NCI-H2029 treated with DMSO at 0.1 percent for 48 hours (cell line): Measurements from ENCODE around the gene ENDOG.

Experiments used
- DNase-seq: peaks from one replicate; lab custom pipeline; 2025; lab: John Stamatoyannopoulos, UW

Gene ENDOG

DNA sequence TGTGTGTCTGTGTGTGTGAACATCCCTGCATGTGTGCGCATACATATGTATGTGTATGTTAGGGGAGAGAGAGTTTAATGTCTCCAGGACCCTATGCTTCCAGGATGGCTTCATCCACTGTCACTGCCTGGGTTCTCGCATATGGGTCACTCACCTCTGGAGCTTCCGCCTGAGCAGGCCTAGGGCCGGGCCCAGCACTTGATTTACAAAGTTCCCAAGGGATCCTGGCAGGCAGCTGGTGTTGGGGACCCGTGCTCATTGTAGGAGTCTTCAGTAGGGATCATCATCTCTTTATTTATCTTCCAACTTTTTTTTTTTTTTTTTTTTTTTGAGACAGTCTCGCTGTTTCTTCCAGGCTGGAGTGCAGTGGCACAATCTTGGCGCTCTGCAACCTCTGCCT lies 18.2 kb upstream of the ENDOG start:
- no peak for DNase-seq

DNA sequence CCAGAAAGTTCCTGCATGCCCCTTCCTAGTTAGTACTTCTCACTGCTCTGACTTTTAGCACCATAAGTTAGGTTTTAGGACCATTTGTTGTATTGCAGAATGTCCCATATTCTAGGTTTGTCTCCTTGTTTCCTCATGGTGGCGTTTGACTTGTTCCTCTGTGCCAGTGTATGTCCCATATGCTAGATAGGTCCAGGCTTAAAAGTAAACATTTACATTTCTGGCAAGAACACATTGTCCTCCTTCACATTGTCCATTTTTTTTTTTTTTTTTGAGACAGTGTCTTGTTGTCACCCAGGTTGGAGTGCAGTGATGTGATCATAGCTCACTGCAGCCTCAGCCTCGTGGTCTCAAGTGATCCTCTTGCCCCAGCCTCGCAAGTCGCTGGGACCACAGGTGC lies 15.8 kb upstream of the ENDOG start:
- DNase-seq: no peak

DNA sequence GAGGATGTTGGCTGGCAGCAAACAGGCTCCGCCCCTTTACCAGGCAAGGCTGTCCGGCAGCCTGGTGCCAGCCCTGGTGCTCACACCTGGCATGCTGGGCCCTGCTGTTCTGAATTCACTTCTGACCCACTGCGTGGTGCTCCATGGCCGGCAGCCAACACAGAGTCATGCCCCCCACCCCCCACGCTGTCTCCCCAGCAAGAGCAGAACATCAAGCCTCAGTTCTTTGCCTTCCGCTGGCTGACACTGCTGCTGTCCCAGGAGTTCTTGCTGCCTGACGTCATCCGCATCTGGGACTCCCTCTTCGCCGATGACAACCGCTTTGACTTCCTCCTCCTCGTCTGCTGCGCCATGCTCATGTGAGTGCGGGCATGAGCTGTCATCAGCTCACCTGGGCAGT lies 12.6 kb upstream of the ENDOG start:
- DNase-seq: no peak

DNA sequence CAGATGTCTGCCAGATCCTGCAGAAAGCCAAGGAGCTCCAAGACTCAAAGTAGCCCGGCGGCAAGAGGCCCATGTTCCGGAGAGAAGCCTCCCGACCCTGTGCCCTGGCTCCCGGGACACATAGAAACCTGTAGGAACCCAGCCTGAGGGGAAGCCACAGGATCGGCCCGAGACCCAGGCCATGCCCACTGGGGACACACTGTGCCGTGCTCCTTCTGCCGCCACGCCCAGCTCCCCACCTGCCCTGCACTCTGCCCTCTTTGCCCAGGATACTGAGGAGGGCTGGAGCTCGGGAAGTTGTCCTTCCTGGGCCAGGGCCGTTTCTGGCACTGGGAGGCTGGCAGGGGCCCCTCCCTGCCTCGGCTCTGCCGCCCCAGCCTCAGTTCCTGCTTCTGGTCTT lies 10.5 kb upstream of the ENDOG start:
- DNase-seq: no peak

DNA sequence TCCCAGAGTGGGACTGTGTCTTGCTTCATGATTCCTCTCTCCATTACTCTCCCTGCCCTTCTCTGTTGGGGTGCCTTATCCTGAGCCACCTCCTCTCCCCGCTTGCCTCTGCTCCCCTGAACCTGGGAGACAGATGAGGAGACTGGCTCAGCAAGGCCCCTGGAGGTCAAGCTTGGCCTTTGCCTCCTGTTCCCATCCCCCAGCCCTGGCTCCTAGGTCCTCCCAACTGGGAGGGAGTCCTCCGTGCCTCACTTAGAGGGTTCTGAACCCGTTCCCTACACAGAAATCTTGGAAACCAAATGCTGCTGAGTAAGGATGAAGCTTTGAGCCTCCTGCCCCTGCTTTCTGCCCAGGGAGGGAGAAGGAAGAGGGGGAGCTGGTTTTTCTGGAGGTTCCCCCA lies 9.8 kb upstream of the ENDOG start:
- no peak for DNase-seq

DNA sequence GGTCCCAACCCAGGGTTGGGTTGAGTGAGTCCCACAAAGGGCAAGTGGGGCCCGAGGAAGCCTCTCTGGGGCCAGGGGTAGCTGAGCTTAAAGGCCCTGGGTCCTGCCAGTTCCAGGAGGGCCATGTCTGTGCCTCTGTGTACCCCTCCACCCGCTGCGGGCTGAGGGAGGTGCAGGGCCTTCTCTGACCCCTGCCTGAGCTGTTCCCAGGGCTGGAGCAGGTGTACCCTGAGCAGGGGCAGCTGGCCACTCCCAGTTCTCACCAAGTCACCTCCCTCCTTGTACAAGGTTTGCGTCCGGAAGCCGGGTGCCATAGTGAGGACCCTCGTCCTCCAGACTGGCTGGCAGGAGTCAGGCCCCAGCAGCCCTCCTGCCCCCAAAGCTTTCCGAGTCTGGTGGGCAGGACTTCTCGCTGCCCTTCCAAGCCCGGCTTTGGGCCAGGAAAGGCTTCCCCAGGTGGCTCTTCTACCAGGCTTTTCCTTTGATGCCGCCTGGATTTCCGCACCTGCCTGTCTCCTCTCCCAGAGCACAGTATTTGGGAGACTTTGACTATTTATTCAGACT lies 9.2 kb upstream of the ENDOG start:
- DNase-seq: no peak

DNA sequence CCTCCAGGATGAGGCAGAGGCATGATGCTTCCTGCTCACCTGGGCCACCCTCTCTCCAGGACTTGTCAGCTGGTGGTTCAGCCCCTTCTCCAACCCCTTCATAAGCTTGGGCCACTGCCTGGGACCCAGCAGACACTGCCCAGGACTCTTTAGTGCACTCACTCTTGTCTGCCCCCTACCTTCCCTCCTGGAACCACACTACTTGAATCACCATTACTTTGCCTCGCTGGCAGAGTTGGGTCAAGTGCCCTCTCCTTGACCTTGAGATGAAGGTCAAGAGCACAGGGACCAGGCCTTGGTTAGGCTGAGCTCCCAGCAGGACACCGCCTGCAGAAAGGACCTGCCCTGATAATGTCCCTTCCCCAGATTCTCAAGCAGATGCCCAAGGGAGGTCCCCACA lies 8.5 kb upstream of the ENDOG start:
- no peak for DNase-seq

DNA sequence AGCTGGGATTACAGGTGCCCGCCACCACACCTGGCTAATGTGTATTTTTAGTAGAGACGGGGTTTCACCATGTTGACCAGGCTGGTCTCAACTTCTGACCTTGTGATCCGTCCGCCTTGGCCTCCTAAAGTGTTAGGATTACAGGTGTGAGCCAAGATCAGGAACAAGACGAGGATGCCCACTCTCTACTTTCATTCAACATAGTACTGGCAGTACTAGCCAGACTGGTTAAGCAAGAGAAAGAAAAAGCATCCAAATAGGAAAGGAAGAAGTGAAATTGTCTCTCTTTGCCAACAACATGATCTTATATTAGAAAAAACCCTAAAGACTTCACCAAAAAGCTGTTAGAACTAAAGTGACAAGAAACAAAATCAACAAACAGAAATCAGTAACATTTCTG lies 7.4 kb upstream of the ENDOG start:
- DNase-seq: no peak

DNA sequence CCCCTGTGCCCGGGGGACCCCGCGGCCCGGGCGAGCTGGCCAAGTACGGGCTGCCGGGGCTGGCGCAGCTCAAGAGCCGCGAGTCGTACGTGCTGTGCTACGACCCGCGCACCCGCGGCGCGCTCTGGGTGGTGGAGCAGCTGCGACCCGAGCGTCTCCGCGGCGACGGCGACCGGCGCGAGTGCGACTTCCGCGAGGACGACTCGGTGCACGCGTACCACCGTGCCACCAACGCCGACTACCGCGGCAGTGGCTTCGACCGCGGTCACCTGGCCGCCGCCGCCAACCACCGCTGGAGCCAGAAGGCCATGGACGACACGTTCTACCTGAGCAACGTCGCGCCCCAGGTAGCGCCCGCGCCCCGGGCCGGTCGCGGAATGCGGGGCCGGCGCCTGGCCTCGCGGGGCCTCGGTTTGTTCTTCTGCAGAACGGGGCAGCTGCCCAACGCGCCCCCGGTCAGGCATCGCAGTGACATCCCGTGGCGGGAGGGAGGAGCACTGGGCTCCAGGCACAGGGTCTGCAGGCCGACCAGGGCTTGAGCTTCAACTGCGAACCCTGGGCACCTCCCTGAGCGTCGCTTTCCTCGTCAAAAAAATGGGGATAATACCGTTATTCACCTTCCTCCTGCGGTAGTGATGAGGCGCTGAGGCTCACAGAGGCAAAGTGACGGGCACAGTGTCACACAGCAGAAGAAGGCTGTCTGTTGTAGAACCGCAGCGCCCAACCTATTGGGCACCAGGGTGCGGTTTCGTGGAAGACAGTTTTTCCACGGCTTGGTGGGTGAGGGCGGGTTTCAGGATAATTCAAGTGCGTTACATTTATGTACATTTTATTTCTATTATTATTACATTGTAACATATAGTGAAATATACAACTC lies 777 bp downstream of the ENDOG start:
- no peak for DNase-seq

DNA sequence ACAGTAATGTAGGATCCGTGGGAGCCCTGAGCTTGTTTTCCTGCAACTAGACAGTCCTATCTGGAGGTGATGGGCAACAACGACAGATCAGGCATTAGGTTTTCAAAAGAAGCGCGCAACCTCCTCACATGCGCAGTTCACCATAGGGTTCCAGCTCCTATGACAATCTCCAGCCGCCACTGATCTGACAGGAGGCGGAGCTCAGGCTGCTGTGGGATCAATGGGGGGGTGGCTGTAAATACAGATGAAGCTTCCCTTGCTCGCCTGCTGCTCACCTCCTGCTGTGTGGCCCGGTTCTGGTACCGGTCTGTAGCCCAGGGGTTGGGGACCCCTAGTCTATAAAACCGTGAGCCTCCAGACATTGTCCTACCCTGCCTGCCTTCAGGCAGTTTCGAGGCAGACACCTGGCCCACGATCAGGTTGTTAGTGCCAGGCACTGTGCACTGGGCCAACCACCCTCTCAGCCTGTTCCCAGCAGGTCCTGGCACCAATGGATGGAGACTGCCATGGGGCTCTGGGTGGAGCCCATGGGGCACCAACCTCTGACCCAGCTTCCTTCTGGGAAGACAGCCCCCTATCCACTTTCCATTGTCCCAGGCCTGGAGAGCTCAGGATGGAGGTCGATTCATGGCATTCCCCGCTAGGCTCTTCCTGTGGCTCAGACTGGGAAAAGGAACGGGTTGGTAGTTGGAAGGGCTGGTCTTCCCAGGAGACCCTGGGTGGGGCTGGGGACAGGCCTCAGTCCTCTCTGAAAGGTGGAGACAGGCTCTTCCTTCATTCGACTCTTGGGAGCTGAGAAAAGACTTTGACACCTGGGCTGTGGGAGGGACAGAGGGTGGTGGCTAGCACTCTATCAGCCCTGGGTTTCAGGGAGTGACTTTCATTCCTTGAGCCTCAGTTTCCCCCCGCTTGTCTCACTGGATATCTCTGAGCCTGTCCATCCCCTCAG lies 1.7 kb downstream of the ENDOG start:
- peak; percentile 26 for DNase-seq

DNA sequence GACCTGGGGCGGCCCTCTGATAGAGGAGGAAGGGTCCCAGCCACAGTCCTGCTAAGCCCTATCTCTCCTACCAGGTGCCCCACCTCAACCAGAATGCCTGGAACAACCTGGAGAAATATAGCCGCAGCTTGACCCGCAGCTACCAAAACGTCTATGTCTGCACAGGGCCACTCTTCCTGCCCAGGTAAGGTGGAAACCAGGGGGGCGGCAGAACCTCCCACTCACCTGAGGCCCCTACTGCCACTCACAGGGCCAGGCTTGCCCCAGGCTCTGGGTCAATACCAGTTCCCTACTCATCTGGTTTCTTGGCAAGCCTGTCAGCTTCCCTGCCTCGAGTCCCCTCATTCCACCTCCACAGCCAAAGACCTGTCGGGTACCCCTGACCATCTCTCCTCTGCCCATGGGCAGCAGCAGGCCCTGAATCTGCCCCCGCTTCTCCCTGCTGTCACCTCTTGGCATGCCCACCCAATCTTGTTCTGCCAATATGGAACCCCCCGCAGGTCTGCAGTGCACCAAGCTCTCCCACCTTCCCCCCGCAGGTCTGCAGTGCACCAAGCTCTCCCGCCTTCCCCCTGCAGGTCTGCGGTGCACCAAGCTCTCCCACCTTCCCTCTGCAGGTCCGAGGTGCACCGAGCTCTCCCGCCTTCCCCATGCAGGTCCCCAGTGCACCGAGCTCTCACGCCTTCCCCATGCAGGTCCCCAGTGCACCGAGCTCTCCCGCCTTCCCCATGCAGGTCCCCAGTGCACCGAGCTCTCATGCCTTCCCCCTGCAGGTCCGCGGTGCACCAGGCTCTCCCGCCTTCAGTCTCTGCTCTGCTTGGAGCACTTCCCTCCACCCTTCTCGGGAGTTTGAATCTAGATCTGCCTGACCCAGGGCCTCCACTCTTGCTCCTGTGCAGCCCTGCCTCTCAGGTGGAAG lies 2.6 kb downstream of the ENDOG start:
- DNase-seq: no peak

DNA sequence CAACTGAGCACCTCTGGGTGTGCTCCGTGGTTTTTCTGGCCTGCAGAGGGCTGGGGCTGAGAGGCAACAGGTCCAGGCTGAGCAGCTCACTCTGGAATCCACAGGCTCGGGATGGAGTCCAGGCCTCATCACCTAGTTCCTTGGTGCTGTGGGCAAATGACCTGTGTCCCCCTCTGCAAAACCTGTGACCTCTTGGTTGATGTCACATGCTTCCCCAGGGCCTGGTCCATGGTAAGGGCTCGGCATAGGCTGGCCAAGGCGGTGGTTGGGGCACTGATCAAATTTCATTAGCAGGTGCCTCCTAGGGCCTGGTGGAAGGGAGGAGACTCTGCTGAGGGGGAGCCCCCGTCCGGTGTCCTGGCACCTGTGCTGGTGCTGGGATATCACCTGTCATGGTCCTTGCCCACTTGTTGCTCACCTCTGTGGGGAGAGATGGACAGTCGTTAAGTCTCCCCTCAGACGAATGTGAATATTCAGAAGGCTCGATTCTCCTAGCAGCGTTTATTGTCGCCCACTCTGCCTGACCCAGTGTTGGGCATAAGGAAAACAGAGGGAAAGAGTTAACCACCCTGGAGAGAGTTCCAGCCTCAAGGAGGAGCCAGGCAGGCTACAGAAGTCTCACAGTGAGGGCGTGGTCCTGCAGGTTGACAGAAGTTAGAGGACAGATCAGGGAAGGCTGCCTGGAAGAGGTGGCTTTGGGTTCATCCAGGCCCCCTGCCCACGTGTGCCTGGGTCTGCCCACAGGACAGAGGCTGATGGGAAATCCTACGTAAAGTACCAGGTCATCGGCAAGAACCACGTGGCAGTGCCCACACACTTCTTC lies 3.5 kb downstream of the ENDOG start:
- DNase-seq: no peak

DNA sequence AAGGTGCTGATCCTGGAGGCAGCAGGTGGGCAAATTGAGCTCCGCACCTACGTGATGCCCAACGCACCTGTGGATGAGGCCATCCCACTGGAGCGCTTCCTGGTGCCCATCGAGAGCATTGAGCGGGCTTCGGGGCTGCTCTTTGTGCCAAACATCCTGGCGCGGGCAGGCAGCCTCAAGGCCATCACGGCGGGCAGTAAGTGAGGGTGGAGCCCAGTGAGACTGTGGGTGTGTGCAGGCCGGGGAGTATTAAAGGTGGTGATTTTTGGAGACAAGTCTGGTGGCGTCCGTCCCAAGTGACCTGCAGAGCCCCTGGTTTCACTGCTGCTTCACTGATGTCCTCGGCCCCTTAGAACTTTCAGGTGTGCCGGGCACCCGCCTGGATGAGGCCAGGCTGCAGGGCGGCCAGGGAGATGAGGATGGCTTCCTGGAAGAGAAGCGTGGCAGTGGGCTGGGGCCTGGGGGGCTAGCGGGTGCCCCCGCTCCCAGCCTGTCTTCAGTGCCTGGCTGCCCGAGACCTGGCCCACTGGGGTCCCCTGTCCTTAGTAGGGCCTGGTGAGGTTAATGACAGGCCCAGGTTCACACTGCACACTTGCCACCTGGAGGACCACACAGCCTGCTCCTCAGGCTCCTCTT lies 4.2 kb downstream of the ENDOG start:
- no peak for DNase-seq

DNA sequence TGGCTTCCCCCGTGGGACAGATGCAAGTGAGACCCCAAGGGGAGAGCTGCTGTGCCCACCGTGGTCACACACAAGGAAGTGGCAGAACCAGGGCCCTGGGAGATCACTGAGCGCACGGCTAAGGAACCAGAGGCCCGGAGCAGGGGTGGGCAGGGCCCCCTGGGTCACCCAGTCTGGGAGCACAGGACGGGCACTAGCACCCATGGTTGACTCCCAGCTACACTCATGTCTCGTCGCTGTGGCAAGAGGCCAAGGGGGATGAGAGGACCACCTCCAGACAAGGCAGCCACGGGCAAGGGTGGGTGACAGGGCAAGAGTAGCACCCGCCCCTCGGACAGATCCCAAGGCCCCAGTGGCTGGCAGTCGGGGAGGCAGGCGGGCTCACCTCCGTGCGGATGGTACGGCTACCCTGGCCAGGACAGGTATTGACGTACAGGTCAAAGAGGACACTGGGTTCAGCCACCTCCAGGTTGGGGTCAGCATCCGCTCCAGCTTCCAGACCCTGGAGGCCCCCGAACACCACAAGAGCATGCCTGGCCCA lies 5.1 kb downstream of the ENDOG start:
- DNase-seq: no peak

DNA sequence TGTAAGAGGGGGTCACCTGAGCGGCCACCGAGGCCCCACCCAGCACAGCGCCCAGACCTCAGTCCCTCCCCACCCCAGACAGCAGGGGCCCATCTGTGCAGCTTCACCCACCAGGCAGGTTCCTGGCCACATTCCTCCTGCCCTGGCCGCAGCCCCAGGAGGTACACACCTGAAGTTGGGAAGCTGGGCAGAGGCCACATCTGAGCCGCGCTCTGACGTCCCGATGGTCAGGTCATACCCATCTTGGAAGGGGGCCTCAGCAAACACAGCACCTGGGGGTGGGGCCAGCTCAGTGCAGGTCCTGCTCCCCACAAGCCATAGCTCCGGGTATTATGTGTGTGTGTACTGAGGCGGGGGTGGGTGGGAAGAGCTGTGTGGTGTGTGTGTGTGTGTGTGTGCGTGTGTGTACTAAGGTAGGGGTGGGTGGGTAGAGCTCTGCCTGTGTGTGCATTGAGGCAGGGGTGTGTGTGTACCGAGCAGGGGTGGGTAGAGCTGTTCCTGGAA lies 5.7 kb downstream of the ENDOG start:
- no peak for DNase-seq

DNA sequence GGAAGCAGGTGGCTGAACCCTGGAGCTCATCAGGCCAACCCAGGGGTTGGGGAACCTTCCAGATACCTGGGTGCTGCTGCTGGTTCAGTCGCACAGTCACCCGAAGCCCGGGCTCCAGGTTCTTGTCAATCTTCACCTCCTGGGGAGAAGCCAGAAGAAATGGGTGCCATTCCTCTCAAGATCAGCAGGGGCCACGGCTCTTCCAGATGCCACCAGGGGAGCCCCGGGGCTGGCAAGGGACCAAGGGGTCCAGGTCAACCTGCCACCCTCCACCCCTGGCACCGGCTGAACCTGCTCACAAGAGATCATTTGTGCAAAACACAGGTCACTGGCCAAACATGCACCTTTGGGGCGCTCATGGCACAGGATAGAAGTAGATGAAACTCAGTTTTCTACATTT lies 6.6 kb downstream of the ENDOG start:
- DNase-seq: no peak

DNA sequence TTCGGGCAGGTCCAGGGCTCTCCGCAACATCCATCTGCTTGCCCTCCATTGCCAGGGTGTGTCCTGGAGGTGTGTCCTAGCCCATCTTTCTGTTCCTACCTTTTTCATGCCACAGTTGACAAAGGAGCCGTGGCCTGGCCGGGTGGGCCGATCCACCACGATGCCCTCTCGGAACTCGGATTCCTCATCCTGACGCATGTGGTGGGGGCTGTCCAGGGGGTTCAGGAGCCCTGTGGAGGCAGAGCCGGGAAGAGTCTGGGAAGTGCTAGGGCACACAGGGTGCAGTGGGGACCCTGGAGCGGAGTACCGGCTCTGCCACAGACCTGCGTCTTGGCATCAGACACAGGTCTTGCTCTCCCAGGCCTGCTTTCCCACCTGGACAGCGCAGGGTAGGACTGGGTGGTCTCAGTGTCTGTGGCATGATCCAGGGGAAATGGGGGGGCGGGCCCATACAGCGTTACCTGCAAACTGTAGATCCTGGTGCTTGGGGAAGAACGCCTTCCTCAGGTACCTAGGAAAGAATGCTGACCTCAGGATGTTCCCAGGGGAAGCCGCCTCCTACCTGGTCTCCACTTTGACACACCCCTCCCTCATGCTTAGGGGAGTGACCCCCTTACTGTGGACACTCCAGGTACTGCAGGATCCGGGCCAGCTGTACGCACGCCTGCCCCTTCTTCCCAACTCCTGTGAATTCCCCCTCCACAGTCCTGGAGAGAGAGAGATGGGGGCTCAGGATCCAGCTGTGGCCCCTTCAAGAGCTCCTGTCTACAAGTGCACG lies 7.8 kb downstream of the ENDOG start:
- no peak for DNase-seq

DNA sequence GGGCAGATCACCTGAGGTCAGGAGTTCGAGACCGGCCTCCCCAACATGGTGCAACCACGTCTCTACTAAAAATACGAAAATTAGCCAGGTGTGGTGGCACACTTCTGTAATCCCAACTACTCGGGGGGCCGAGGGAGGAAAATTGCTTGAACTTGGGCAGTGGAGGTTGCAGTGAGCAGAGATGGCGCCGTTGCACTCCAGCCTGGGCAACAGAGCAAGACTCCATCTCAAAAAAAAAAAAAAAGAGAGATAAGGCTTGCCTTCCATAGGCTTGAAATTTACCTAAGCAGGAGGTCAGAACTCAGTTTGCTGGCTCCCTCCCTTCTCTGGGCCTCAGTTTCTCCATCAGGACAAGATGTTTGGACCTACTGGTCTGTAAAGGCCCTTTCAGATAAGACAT lies 10.0 kb downstream of the ENDOG start:
- no peak for DNase-seq
